Fibroblast of the conjunctiva (primary cell): ENCODE data around the gene SRGAP3.
A peak's percentile ranks its signal among the peaks of the same experiment; 100 is the strongest.

Experiments
- DNase-seq: peaks from one replicate; pipeline ENCODE4 v3.0.0-alpha.2; 2010; ENCODE audit warnings: low read depth

SRGAP3 gene

GRCh38 chr3:8964436-8965370 is 284.7 kb downstream of the SRGAP3 start:
- DNase-seq = no peak

GRCh38 chr3:8963137-8963853 is 286.2 kb downstream of the SRGAP3 start, which contains the start of gene RAD18:
Gene RAD18 (minus strand): TSS chr3:8963472. CDS start chr3:8963385, 87 bp downstream.
- peak; percentile 83 for DNase-seq

- DNase-seq = no peak
Measured at GRCh38 chr3:8962226-8962861, 287.1 kb downstream of the SRGAP3 start.

GRCh38 chr3:8959668-8960067 is 289.8 kb downstream of the SRGAP3 start:
- no peak for DNase-seq

- DNase-seq = no peak
Measured at GRCh38 chr3:8954938-8955763, 294.3 kb downstream of the SRGAP3 start.

- no peak for DNase-seq
Measured at GRCh38 chr3:8953313-8953712, 296.1 kb downstream of the SRGAP3 start.

- no peak for DNase-seq
Measured at GRCh38 chr3:8952130-8952529, 297.3 kb downstream of the SRGAP3 start.

- DNase-seq = no peak
Measured at GRCh38 chr3:8945890-8946600, 303.4 kb downstream of the SRGAP3 start.

- no peak for DNase-seq
Measured at GRCh38 chr3:8942746-8943488, 306.5 kb downstream of the SRGAP3 start.

- DNase-seq = no peak
Measured at GRCh38 chr3:8942115-8942514, 307.3 kb downstream of the SRGAP3 start.

- peak; percentile 21 for DNase-seq
Measured at GRCh38 chr3:8938021-8938420, 311.4 kb downstream of the SRGAP3 start.

GRCh38 chr3:8937064-8938020 is 312.1 kb downstream of the SRGAP3 start:
- peak; percentile 61 for DNase-seq

GRCh38 chr3:8932507-8932906 is 316.9 kb downstream of the SRGAP3 start:
- DNase-seq = no peak

- DNase-seq = no peak
Measured at GRCh38 chr3:8931342-8931741, 318.1 kb downstream of the SRGAP3 start.
